ENCODE results near the gene BTNL2. TPM values are rescaled to one million over a fixed set of nuclear protein-coding genes. Genes with fewer than 3 reads are reported as not detected.

BTNL2 gene
- total RNA-seq, 1 donor from 2014 or later = not detected

GRCh38 chr6:32427218-32427617 is 20.2 kb upstream of the BTNL2 start:
- no peaks in the 10 kb centered on the region for H3K79me2 ChIP-seq (ENCODE audit: low read depth)
- no peak overlapping the region for H3K27ac ChIP-seq
- no peak overlapping the region for H3K4me3 ChIP-seq
- no peak overlapping the region for H3K27ac Mint-ChIP-seq
- no peaks in the 10 kb centered on the region for H3K4me1 Mint-ChIP-seq
- no peaks in the 10 kb centered on the region for H3K27me3 Mint-ChIP-seq (ENCODE audit: insufficient read depth, low read depth)
- H3K27me3 ChIP-seq = no peaks in the 10 kb centered on the region
- H3K9ac ChIP-seq = no peak overlapping the region
- no peak overlapping the region for H3K4me2 ChIP-seq
- DNase-seq (ENCODE audit: low spot score) = no peak
- no peak for TF ChIP-seq EZH2phosphoT487 (IDR thresholded peaks at IDR 0.05)
- TF ChIP-seq, protein P1, sequence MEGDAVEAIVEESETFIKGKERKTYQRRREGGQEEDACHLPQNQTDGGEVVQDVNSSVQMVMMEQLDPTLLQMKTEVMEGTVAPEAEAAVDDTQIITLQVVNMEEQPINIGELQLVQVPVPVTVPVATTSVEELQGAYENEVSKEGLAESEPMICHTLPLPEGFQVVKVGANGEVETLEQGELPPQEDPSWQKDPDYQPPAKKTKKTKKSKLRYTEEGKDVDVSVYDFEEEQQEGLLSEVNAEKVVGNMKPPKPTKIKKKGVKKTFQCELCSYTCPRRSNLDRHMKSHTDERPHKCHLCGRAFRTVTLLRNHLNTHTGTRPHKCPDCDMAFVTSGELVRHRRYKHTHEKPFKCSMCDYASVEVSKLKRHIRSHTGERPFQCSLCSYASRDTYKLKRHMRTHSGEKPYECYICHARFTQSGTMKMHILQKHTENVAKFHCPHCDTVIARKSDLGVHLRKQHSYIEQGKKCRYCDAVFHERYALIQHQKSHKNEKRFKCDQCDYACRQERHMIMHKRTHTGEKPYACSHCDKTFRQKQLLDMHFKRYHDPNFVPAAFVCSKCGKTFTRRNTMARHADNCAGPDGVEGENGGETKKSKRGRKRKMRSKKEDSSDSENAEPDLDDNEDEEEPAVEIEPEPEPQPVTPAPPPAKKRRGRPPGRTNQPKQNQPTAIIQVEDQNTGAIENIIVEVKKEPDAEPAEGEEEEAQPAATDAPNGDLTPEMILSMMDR (IDR thresholded peaks at IDR 0.05) = no peak
- TF ChIP-seq EZH2 (IDR thresholded peaks at IDR 0.05) = no peak
- H3K36me3 Mint-ChIP-seq = no peaks in the 10 kb centered on the region
- no peak overlapping the region for H2AFZ ChIP-seq (replicated peaks)
- no peaks in the 10 kb centered on the region for H3K9me3 Mint-ChIP-seq
- no peaks in the 10 kb centered on the region for H4K20me1 ChIP-seq (ENCODE audit: low read depth)
- no peaks in the 10 kb centered on the region for H3F3A ChIP-seq (ENCODE audit: low read depth)
- H3K4me1 ChIP-seq = no peaks in the 10 kb centered on the region
- no peak overlapping the region for H3K4me3 Mint-ChIP-seq
- no peaks in the 10 kb centered on the region for H3K36me3 ChIP-seq
- H3K9me3 ChIP-seq (ENCODE audit: low read depth) = no peaks in the 10 kb centered on the region

DNA sequence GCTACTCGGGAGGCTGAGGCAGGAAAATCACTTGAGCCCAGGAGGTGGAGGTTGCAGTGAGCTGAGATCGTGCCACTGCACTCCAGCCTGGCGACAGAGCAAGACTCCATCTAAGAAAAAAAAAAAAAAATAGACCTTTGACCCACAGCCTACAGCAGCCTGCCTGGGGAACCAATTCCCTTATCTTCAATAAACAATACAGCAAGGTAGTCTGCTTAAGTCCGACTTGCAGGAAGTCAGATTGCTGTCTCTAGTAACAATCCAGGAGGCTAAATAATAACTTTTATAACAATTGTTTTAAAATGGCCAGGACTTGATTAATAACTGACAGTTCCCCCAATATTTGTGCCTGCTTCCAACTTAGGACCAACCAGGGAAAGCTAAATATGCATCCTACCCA is 19.4 kb upstream of the BTNL2 start:
- no peak overlapping the region for H3K27ac ChIP-seq
- H3K9me3 Mint-ChIP-seq = no peaks in the 10 kb centered on the region
- no peaks in the 10 kb centered on the region for H3K36me3 Mint-ChIP-seq
- no peaks in the 10 kb centered on the region for H3K4me1 ChIP-seq
- H3K36me3 ChIP-seq = no peaks in the 10 kb centered on the region
- H3K4me3 Mint-ChIP-seq = no peak overlapping the region
- no peak overlapping the region for H3K27ac Mint-ChIP-seq
- H2AFZ ChIP-seq (replicated peaks) = no peak overlapping the region
- DNase-seq (ENCODE audit: low spot score) = no peak
- H3K9me3 ChIP-seq (ENCODE audit: low read depth) = no peaks in the 10 kb centered on the region
- no peaks in the 10 kb centered on the region for H3K79me2 ChIP-seq (ENCODE audit: low read depth)
- H3K27me3 Mint-ChIP-seq (ENCODE audit: insufficient read depth, low read depth) = no peaks in the 10 kb centered on the region
- no peak for TF ChIP-seq EZH2 (IDR thresholded peaks at IDR 0.05)
- TF ChIP-seq, protein P1 (IDR thresholded peaks at IDR 0.05) = no peak
- TF ChIP-seq EZH2phosphoT487 (IDR thresholded peaks at IDR 0.05) = no peak
- no peaks in the 10 kb centered on the region for H3F3A ChIP-seq (ENCODE audit: low read depth)
- no peak overlapping the region for H3K9ac ChIP-seq
- H3K4me3 ChIP-seq = no peak overlapping the region
- no peaks in the 10 kb centered on the region for H3K27me3 ChIP-seq
- H3K4me2 ChIP-seq = no peak overlapping the region
- H3K4me1 Mint-ChIP-seq = no peaks in the 10 kb centered on the region
- no peaks in the 10 kb centered on the region for H4K20me1 ChIP-seq (ENCODE audit: low read depth)

- no peaks in the 10 kb centered on the region for H3K9me3 ChIP-seq (ENCODE audit: low read depth)
- Mint-ChIP-seq H3K9me3 (no peaks in the 10 kb centered on the region), H3K36me3 (no peaks in the 10 kb centered on the region), H3K27ac (no peak overlapping the region), H3K4me1 (no peaks in the 10 kb centered on the region), H3K27me3 (ENCODE audit: insufficient read depth, low read depth) (no peaks in the 10 kb centered on the region), H3K4me3 (no peak overlapping the region)
- H3K4me2 ChIP-seq = no peak overlapping the region
- no peaks in the 10 kb centered on the region for H3K4me1 ChIP-seq
- H3K27ac ChIP-seq = no peak overlapping the region
- no peak overlapping the region for H3K9ac ChIP-seq
- no peaks in the 10 kb centered on the region for H4K20me1 ChIP-seq (ENCODE audit: low read depth)
- H3K27me3 ChIP-seq = no peaks in the 10 kb centered on the region
- TF ChIP-seq EZH2phosphoT487 (IDR thresholded peaks at IDR 0.05) (no peak), EZH2 (IDR thresholded peaks at IDR 0.05) (no peak)
- TF ChIP-seq, protein P1 (IDR thresholded peaks at IDR 0.05) = no peak
- no peak overlapping the region for H3K4me3 ChIP-seq
- no peaks in the 10 kb centered on the region for H3F3A ChIP-seq (ENCODE audit: low read depth)
- DNase-seq (ENCODE audit: low spot score) = no peak
- no peak overlapping the region for H2AFZ ChIP-seq (replicated peaks)
- H3K36me3 ChIP-seq = no peaks in the 10 kb centered on the region
- no peaks in the 10 kb centered on the region for H3K79me2 ChIP-seq (ENCODE audit: low read depth)
Observed at GRCh38 chr6:32424589-32425300, 17.8 kb upstream of the BTNL2 start.

All from neural progenitor cell (in vitro differentiated cells).